Hematopoietic multipotent progenitor cell treated with erythropoietin and hydrocortisone succinate and interleukin-3 and kit ligand, for 17 days (in vitro differentiated cells): ENCODE measurements around the gene NMRK2.
"Not testable (repeated sequence)": the region's sequence is repeated elsewhere in the genome, so short reads cannot be mapped to it uniquely, and the experiment has no call there.

ENCODE experiments used
- DNase-seq: peaks from one replicate; pipeline ENCODE4 v3.0.0-alpha.2; 2015; ENCODE audit warnings: low spot score

Gene NMRK2, protein sequence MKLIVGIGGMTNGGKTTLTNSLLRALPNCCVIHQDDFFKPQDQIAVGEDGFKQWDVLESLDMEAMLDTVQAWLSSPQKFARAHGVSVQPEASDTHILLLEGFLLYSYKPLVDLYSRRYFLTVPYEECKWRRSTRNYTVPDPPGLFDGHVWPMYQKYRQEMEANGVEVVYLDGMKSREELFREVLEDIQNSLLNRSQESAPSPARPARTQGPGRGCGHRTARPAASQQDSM

DNA sequence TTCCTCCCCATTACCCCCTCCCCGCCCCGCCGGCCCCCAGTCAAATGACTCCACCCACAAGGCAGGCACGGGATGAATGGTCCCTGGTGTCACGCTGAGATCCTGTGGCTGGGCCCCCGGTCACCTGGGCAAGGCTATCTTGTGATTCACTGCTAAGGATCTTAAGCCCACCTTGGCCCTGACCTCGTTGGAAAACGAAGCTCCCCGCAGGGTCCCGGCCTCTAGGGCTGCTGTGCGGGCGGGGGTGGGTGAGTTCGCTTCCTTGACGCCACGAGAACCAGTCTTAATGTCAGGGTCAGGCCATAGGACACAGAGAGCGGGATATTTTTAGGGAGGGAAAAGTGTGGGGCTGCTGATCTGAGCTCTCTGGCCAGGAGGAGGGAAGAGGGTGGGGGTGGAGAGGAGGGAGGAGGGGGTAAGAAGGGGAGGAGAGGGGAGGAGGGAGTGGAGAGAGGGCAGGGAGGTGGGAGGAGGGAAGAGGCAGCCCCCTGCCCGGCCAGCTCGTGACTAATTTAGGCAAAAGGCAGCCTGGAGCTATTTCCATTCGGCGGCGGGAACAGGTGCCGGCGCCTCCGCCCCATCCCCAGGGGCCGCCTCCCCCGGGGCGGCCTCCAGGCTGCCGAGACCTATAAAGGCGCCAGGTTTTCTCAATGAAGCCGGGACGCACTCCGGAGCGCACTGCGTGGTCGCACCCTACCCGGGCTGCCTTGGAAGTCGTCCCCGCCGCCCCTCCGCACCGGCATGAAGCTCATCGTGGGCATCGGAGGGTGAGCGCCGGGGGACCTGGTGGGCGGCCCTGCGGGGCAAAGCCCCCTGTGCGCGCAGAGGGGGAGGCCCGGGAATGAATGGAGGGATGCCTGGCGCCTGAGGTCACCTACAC, at the start of gene NMRK2:
NMRK2 (plus strand) TSS at position 139 of the 880 bp plus-strand sequence; CDS start at position 742, 603 bp downstream.
- no peak for DNase-seq

DNA sequence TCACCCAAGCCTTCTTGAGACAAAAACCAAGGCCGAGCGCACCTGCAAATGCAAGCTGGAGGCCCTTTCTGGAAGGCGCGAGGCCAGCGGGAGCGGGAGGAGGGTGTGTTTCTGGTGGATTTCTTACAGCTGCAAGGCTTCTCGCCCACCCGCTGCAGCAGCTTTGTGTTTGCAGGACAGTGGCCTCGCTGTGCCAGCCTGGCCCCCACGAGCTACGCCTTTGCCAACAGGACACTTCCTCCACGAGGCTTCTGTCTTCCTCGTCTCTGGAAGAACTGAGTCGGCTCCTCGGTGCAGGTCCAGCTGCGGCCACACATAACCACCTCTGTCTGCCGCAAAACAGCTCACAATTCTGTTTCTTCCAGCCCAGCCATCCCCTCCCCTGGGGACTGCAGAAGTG, 42.3 kb upstream of the NMRK2 start:
- no peak for DNase-seq

DNA sequence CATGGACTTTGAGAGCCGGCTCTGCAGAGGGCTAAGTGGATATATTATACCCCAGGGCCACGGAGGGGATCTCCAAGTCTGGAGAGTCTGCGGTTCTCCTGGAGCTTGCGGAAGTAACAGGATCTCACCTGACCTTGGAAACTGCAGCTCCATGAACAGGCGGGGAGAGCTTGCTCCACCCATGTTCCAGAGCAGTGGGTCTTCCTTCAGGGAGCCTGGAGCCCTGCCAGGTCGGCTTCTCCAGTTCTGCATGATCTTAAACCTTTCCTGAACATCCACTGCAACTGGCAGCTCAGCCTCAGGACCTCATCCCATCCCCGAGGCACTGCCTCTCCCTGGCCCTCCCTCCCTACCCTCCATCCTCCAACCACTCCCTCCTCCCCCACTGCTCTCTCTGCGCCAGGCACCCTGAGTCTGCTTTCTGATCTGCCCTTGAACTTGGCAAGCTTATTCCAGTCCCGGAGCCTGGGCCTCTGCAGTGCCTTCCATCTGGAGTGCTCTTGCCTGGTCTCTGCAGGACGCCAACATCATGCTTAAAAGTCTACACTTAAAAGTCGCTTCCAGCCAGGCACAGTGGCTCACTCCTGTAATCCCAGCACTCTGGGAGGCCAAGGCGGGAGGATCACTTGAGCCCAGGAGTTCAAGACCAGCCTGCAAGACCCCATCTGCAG, 39.2 kb upstream of the NMRK2 start:
- DNase-seq: no peak

- DNase-seq: not testable (repeated sequence)
Observed at GRCh38 chr19:3894959-3895358, 37.9 kb upstream of the NMRK2 start.

- no peak for DNase-seq
Observed at GRCh38 chr19:3895788-3896187, 37.1 kb upstream of the NMRK2 start.

DNA sequence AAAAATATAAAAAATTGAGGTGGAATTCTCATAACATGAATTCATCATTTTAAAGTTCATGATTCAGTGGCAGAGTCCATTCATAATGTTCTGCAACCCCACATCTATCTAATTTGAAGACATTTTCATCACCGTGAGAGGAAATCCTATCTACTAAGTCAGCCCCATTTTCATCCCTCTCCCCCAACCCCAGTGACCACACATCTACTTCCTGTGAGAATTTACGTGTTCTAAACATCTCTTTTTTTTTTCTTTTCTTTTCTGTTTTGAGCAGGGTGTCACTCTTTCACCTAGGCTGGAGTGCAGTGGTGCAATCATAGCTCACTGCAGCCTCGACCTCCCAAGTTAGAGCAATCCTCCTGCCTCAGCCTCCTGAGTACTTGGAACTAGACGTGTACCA, 34.9 kb upstream of the NMRK2 start:
- DNase-seq: no peak

DNA sequence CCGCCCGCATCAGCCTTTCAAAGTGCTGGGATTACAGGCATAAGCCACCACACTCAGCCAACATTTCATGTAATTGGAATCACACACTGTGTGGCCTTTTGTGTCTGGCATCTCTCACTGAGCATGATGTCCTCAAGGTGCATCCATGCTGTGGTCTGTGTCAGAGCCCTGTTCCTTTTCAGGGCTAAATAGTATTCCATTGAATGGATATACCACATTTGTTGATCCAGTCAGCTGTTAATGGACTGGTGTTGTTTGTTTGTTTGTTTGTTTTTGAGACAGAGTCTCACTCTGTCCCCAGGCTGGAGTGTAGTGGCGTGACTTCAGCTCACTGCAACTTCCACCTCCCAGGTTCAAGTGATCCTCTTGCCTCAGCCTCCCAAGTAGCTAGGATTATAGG, 34.4 kb upstream of the NMRK2 start:
- DNase-seq: no peak

DNA sequence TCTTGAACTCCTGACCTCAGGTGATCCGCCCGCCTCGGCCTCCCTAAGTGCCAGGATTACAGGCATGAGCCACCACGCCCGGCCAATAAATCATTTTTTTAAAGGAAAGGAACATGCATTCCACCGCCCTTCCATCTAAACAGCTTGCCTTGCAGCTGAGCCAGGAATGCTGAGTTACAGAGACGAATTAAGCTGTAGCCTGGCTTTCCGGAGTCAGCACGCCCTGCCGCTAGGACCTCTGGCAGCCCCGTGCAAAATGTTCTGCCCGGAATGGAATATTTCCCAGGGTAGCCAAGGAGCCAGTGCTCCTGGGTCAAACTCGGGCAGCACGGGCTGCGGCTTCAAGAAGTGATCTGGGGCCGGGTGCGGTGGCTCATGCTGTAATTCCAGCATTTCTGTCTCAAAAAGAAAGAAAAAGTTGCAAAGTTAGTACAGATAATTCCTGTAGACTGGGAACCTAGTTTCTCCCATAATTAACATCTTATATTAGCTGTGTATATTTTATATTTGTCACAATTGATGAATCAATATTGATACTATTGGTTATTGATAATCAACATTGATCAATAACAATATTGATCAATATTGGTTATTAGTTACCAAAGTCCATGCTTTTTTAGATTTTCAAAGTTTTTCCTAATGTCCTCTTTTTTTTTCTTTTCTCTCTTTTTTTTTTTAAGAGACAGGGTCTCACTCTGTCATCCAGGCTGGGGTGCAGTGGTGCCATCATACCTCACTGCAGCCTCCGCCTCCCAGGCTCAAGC, 33.2 kb upstream of the NMRK2 start:
- DNase-seq: no peak

GRCh38 chr19:3902317-3902973, 30.4 kb upstream of the NMRK2 start:
- no peak for DNase-seq

DNA sequence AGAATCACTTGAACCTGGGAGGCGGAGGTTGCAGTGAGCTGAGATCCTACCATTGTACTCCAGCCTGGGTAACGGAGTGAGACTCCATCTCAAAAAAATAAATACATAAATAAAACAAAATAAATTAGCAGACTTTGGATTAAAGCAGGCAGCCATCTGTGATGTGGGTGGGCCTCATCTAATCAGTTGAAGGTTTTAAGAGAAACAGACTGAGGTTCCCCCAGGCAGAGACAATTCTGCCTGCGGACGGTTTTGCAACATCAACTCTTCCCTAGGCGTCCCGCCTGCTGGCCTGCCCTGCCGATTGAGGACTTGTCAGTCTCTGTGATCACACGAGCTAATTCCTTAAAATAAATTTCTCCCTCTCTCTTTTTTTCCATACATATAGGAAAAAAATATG, 28.6 kb upstream of the NMRK2 start:
- DNase-seq: no peak

DNA sequence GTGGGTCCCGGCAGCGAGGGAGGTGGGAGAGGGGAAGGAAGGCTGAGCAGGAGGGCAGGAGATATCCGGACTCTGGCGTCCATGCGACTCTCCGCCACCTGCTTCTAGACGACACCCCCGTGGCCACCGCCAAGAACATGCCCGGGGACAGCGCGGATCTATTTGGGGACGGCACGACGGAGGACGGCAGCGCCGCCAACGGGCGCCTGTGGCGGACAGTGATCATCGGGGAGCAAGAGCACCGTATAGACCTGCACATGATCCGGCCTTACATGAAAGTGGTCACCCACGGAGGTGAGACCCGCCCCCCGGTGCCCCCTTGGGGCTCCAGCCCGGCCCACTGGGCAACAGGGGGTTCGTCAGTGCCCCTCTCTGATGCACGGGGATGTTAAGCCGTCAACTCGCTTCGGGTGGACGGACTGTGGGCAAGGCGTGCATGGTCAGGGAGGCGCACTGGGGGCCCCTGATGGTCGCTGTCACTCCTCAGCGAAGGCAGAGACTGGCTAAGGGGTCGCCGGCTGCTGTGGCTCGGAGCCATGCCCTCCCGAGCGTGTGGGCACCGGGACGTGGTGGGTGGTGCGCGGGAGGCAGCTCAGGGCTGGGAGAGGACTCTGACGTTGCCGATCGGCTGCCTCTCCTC, 25.1 kb upstream of the NMRK2 start:
- no peak for DNase-seq

GRCh38 chr19:3908266-3909054, 24.4 kb upstream of the NMRK2 start:
- DNase-seq: no peak

DNA sequence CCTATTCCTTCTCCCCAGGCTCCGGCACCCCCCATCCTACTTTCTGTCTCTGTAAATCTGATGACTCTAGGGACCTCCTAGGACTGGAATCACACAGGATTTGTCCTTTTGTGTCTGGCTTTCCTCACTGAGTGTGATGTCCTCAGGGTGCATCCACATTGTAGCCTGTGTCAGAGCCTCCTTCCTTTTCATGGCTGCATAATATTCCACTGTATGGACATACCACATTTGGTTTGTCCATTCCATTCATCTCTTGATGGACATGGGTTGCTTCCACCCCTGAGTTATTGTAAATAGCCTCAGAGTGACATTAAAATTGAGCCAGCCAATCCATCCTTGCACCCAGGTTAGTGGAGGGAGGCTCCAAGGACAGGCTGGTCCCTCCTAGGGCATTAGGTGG, 22.8 kb upstream of the NMRK2 start:
- DNase-seq: no peak

DNA sequence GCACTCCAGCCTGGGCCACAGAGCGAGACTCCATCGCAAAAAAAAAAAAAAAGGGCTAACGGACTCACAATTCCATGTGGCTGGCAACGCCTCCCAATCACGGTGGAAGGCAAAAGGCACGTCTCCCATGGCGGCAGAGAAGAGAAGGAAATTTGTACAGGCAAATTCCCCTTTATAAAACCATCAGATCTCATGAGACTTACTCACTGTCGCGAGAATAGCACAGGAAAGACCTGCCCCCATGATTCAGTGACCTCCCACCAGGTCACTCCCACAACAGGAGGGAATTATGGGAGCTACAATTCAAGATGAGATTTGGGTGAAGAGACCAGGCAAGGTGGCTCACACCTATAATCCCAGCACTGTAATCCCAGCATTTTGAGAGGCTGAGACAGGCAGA, 18.7 kb upstream of the NMRK2 start:
- no peak for DNase-seq

DNA sequence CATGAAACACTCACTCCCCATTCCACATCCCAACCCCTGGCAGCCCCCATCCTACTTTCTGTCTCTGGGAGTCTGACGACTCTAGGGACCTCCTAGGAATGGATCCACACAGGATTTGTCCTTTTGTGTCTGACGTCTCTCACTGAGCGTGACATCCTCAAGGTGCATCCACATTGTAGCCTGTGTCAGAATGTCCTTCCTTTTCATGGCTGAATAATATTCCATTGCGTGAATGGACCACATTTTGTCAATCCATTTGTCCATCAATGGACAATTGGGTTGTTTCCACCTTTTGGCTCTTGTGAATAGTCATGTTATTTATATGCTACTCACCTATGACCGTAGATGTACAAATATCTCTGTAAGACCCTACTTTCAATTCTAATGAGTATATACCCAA, 16.8 kb upstream of the NMRK2 start:
- no peak for DNase-seq

- no peak for DNase-seq
Observed at GRCh38 chr19:3919793-3920192, 13.1 kb upstream of the NMRK2 start.

DNA sequence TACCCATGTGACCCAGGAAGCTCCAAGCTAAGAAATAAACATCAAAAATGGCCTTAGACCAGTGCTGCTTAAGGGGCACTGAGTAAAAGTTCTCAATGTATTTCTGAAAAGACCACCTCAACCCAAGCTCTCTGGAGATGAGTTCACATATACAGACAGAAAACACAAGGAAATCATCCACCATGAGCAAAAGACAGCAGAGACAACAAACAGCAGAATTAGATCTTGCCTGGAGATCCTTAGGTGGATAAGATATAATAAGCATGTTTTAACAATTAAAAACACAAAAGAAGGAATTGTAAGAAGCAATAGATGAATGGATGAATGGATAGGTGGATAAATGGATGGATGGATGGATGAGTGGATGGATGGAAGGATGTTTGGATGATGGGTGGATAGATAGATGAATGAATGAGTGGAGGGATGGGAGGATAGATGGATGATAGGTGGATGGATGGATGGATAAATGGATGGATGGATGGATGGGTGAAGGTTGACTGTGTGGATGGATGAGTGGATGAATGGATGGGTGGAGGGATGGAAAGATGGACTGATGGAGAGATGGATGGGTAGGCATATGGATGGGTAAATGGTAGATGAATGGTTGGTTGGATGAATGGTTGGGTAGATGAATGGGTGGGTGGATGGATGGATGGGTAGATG, 9.6 kb upstream of the NMRK2 start:
- DNase-seq: no peak

GRCh38 chr19:3923912-3924311, 9.0 kb upstream of the NMRK2 start:
- DNase-seq: no peak

DNA sequence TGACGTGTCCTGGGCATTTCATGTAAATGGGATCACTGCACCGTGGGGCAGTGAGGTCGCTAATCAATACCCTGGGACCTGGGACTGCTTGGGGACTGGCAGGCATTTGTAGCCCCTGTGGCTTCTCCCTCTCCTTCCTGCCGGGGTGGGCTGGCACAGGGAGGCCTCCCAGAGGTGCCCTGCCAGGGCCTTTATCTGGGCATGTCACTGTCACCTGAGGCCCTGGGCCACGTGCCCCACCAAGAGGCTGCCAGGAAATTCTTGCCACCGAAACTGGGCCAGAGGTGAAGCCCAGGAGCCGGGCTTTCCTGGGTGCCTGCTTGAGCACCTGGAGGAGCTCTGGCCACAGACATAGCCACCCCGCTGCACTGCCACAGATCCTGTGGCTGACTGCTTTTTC, 1.8 kb upstream of the NMRK2 start:
- no peak for DNase-seq
